Upper lobe of left lung (tissue), 4 donors: ENCODE measurements around the gene DARS2.

ENCODE experiments used
- EP300 ChIP-seq, 4 donors: sonication (generic); formaldehyde crosslinking; IDR thresholded peaks; one replicate each; pipeline ENCODE4 v1.5.1; 2017; ENCODE audit warnings: antibody characterized with exemption in 4 of 4, control low read depth in 2 of 4
- POLR2A ChIP-seq, 4 donors: fragments of 450-650 bp; IDR thresholded peaks; one replicate each; pipeline ENCODE4 v1.5.1; 2016 to 2017; ENCODE audit warnings: antibody characterized with exemption in 4 of 4, mild to moderate bottlenecking in 2 of 4
- TF ChIP-seq, protein P1 (sequence below), 6 experiments: fragments of 450-650 bp in 4 of 6; fragments of 200-600 bp in 2 of 6; sonication (generic) in 2 of 6; IDR thresholded peaks; one replicate each; pipeline ENCODE4 v1.5.1; 2016 to 2019; ENCODE audit warnings: antibody characterized with exemption in 6 of 6

DNA sequence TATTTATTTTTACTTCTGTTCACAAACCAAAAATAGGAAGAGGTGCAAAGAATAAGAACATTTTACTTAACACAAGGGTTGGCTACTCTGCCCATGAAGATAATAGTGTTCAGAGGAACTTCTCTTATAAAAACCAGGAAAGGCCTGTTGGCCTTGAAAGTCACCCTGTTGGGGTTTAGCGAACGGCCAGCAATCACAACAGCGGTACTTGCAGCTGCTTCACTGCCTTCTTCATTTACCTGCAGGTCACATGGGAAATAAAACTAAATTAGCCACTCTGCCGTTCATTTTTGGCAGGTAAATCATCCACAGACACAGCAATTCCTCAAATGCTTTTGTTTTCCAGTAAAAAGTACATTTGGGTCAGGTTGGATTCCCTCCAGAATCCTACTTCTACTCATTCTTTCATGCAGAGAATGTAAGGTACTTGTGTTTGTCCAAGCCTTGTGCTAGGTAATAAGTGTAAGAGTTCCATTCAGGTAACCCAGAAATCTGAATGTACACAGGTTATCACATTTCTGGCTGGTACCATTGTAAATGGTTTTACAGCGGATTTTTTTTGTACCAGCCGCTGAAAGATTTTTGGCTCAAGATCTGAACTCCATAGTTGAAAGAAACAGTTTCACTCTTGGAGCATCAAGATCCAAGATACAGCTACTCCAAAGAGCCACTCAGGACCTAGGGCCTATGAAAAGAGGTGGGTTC lies 79.5 kb downstream of the DARS2 start:
- TF ChIP-seq POLR2A (IDR thresholded peaks at IDR 0.05) (no peak), EP300 (IDR thresholded peaks at IDR 0.05) (no peak)
- TF ChIP-seq, protein P1, sequence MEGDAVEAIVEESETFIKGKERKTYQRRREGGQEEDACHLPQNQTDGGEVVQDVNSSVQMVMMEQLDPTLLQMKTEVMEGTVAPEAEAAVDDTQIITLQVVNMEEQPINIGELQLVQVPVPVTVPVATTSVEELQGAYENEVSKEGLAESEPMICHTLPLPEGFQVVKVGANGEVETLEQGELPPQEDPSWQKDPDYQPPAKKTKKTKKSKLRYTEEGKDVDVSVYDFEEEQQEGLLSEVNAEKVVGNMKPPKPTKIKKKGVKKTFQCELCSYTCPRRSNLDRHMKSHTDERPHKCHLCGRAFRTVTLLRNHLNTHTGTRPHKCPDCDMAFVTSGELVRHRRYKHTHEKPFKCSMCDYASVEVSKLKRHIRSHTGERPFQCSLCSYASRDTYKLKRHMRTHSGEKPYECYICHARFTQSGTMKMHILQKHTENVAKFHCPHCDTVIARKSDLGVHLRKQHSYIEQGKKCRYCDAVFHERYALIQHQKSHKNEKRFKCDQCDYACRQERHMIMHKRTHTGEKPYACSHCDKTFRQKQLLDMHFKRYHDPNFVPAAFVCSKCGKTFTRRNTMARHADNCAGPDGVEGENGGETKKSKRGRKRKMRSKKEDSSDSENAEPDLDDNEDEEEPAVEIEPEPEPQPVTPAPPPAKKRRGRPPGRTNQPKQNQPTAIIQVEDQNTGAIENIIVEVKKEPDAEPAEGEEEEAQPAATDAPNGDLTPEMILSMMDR (IDR thresholded peaks at IDR 0.05): no peak
